C4-2B (cell line): ENCODE results near the gene FHIT.

Experiments used
- ZFX ChIP-seq: fragments of 450-650 bp; IDR thresholded peaks from 2 replicates; pipeline ENCODE4 v1.6.1; 2017
- TF ChIP-seq, protein P1 (sequence below): fragments of 450-650 bp; conservative IDR thresholded peaks from 2 replicates; pipeline ENCODE4 v1.5.1; 2017; ENCODE audit warnings: mild to moderate bottlenecking

GRCh38 chr3:59731943-59732342, 1519.3 kb downstream of the FHIT start:
- TF ChIP-seq, protein P1, sequence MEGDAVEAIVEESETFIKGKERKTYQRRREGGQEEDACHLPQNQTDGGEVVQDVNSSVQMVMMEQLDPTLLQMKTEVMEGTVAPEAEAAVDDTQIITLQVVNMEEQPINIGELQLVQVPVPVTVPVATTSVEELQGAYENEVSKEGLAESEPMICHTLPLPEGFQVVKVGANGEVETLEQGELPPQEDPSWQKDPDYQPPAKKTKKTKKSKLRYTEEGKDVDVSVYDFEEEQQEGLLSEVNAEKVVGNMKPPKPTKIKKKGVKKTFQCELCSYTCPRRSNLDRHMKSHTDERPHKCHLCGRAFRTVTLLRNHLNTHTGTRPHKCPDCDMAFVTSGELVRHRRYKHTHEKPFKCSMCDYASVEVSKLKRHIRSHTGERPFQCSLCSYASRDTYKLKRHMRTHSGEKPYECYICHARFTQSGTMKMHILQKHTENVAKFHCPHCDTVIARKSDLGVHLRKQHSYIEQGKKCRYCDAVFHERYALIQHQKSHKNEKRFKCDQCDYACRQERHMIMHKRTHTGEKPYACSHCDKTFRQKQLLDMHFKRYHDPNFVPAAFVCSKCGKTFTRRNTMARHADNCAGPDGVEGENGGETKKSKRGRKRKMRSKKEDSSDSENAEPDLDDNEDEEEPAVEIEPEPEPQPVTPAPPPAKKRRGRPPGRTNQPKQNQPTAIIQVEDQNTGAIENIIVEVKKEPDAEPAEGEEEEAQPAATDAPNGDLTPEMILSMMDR, result no peak
- TF ChIP-seq ZFX, result no peak
